Muscle of arm (tissue), 12 donors: ENCODE measurements around the gene NFE2L2. TPM values are rescaled to one million over a fixed set of nuclear protein-coding genes. Genes with fewer than 3 reads are reported as not detected.
"Not testable (repeated sequence)": the region's sequence is repeated elsewhere in the genome, so short reads cannot be mapped to it uniquely, and the experiment has no call there.

Source experiments
- DNase-seq: peaks from one replicate; pipeline ENCODE4 v3.0.0-alpha.2; 2013
- polyA plus RNA-seq, 12 donors: library from polyadenylated mRNA; unstranded; fragments of 120-200 nt; gene quantifications; one replicate each; pipeline ENCODE4 v1.2.1, GENCODE V29; 2013; ENCODE audit not compliant: insufficient read length in 12 of 12

Gene NFE2L2
- polyA plus RNA-seq, 12 donors: 50.9 to 97.5 (median 68.7) TPM; not detected in 1

DNA sequence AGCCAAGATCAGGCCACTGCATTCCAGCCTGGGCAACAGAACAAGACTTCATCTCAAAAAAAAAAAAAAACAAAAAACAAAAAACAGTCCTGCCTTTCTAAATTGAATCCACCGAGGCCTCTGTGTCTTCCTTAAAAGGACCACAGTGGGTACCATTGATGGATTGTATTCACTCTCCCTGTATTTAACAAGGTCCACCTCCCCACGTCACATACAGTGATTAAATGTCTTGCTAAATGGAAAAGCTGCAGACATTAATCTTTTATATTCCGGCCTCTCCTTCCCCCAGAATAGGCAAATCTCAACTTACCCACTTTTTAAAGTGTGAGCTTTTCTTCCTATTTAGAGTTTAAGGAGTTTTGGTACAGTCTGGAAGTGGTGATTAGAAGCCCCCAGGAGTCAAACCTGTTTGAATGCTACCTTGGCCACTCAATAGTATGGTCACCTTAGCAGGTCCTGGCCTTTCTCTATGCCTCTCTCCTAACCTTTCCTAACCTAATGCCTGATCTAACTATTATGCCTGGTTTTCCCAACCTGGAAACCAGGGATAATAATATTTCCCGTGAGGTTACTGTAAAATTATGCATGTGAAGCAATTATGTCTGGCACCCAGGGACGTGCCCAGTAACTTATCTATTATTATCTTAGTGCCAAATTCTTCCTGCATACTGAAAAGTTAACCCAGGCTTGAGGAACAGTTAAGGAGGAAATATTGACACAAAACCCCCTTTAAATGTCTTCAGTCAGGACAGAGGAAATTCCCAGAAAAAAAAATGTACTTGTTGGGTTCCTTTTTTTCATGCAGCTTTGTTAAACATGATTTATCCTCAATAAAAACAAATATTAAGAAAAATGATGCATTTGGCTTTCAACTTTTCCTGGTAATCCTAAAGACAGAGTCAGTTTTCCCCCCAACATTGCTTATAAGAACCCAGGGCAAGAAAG is 3.1 kb downstream of the NFE2L2 start:
- no peak for DNase-seq

DNA sequence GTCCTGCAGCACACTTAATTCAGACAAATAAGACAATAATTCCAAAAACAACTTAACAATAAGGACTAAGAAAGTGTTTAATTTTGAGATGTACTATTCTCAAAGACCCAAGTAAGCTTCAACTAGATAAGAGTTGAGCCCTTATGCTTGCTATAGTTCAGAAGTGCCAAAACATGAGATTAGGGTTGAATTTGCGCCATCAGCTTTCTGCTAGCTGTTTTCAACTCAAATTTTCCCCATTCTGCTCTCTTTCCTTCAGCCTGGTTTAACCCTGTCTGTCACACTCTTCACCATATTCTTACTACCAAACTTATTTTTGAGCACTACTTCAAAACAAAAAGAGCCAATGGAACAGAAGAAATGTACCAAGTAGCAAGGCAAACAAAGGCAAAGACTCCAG is 4.1 kb downstream of the NFE2L2 start:
- DNase-seq: no peak

DNA sequence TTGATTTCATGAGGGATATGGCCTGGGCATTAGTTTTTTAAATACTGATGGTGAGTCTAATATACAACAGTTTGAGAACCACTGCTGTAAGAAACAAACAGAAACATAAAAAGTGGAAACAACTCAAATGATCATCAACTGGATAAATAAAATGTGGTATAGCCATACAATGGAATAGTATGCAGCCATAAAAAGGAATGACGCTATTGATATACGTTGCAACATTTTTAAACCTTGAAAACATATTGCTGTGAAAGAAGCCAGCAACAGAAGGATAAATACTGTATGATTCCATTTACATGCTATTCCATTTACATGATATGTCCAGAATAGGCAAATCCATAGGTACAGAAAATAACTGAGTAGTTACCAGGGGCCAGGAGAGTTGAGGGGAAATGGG is 6.5 kb downstream of the NFE2L2 start:
- DNase-seq: no peak

DNA sequence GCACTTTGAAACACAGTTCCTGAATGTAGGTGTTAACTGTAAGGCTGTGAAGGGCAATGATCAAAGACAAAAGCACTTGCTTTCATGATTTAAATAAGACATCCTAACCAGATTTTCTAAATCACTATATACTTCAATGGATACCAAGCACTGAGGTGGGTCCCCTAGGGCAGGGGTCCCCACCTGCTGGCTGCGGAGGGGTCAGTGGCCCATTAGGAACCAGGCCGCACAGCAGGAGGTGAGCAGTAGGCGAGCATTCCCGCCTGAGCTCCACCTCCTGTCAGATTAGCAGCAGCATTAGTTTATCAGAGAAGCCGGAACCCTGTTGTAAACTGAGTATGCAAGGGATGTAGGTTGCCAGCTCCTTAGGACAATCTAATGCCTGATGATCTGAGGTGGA is 7.1 kb downstream of the NFE2L2 start:
- no peak for DNase-seq

DNA sequence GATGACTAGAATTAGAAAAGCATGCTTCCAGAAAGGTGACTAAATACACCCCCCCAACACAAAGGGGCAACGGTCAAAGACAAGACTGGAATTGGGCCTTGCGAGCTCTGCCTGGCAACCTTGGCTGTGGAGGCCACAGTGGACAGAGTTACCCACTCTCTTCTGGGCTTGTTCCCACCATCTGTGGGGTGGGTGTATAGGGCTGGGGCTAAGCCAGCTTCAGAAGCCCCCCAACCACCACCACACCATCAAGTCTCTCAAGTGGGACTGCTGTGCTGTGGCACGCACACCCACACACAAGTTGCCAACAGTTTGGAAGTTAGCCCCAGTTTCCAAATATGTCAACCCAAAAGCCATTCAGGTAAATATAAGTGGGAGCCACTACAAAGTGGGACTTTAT is 7.8 kb downstream of the NFE2L2 start:
- DNase-seq: no peak

DNA sequence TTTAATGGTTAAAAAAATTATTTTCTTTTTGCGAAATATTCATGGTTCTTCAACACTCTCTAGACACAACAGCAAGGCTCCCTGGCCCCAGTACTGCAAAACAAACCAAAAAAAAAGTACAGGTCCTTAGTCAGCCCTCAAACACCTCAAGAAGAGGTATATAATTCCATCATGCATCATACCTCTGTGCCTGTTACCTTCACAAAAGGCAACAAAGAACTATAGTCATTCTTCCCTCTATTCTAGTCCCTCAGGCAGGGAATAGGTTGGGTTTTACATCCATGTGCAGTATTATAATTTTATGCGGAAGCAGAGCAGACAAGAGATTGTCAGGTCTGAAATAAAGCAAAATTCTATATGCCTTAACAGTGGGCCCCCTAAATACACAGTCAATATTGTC is 8.5 kb downstream of the NFE2L2 start:
- DNase-seq: no peak

DNA sequence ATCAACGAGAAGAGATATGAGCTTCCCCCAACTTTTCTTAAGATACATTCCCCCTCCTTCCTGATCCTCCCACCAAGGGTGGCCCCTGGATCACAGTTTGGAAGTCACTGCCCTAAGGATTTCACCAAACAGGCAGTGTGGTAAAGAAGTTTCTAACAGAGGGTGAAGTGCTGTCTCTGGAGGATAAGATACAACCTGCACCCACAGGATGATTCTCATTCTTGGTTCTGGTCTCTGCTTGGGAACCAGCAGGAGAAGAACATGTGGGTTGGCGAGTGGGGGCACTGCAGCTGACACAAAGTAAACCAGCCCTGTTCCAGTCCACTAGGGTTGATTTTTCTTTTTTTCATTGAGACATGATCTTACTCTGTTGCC is 9.3 kb downstream of the NFE2L2 start:
- no peak for DNase-seq

DNA sequence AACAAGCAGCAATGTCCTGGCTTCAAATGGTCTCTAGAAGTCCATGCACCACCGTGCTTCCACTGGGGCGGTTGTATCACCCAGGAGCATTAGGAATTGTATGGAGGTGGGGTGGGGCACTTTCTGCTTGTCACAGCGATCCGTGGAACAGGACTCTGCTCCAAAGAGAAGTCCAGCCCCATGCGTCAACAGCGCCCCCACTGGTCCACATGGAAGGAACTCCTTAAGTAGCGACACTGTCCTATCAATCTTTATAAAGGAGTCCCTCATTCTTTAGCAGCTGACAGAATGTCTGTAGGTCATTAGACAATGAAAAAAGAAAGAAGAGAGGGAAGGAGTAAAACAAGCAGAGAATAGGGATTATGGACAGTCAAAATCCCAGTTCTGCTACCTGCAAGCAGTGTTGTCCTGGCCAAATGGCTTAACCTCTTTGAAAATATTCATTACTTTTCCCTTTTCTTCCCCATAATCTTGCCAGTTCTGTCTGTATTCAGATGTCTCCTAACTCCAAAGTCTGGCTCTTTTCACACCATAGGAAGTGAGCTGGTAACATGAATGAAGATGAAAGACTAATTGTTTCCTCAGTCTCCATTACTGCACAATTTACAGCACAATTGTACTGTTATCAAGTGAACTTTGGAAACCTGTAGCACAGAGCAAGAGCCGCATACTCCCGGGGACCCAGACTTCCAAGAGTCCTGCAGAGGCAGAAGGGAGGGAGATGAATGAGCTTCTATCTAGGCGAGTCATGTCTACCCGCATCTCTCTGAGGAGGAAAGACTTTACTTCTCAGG is 9.9 kb downstream of the NFE2L2 start:
- DNase-seq: no peak

DNA sequence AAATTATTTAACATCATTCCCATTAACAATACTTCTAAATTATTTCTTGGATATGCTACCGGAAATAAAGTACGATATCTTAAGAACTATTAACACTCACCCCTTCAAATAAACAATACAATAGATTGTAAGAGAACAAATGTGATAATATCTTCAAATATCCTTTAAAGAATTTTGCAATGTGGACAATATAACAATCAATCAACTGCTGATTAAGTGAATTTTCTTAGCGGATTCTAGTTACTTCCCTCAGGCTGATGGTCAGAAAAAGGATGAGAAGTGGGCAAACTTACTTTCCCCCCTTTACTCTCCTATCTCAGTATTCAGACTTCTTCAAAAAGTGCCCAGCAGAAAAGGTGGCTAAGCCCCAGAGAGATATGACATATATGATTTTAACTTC is 10.8 kb downstream of the NFE2L2 start:
- no peak for DNase-seq

DNA sequence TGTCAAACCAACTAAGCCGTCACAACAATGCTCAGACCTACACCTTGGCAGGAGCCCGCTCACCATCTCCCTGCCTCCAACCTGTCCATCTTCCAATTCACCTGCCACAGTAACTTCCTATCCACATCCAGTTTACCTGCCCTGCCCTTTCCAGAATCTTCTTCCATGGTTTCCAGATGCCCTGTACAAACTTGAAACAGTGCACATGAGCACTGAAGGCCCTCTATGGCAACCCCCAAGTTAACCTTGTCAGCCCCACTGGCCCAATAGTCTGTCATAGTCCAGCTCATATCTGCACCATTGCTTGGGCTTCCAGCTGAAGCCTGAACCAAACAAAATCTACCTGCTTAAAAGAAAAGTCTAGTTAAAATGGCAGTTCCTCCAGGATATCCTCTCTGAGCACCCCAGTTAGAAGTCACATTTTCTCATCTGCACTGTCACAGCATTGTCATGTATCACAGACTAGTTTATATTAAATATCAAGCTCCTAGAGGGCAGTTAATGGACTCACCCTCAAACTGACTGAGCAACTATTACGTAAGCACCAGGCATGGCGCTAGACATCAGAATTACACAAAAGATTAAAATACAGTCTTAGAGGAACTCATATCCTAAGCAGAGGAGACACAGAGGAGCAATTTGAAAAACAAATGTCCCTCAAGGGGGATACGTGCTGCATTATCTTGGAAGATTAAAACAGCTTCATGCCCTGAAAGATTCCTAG is 11.6 kb downstream of the NFE2L2 start:
- no peak for DNase-seq

DNA sequence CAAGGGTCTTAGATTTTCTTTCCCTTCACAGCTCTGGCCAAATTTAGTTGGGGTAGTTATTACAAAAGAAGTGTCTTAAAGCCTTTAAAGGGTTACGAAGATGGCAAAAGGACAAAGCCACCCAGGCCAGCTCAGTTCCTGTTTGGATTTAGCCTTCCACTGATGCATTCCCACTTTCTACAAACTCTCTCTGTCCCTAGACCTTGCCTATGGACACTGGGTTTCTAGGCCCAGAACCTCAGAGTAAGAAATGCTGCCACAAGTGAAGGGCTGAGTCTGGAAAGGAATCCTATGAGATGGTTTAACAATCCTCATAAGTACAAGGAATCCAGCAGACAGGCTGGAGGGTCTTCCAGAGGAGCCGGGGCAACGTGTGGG is 13.4 kb downstream of the NFE2L2 start:
- DNase-seq: no peak

DNA sequence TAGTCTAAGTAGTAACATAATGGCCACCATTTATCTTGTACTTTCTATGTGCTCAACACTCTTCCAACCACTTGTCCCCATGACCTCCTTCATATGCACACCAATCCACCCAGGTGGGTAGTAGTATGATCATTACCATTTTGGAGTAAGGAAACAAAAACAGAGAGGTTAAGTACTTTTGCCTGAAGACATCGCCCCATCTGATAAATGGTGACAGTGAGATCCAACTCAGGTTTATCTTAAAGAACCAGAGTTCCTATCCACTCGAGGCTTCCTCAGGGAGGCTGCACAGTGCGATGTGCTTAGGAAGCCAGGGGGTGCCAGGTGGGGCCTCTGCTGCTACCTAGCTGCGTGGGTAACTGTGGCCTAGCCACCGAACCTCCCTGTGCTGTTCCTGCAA is 14.1 kb downstream of the NFE2L2 start:
- no peak for DNase-seq

DNA sequence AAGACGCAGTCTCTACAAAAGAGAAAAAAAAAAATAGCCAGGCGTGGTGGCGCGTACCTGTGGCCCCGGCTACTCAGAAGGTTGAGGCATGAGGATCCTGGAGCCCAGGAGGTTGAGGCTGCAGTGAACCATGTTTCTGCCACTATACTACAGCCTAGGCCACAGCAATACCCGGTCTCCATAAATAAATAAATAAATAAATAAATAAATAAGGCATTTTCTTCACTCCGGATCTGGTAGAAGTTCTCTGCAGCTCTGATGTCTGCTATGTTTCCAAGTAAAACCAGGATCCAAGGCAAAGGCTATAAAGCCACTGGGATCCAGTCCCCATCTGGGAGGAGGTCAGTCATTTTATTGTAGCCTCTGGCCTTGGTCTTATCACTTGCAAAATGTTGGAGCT is 15.5 kb downstream of the NFE2L2 start:
- no peak for DNase-seq

DNA sequence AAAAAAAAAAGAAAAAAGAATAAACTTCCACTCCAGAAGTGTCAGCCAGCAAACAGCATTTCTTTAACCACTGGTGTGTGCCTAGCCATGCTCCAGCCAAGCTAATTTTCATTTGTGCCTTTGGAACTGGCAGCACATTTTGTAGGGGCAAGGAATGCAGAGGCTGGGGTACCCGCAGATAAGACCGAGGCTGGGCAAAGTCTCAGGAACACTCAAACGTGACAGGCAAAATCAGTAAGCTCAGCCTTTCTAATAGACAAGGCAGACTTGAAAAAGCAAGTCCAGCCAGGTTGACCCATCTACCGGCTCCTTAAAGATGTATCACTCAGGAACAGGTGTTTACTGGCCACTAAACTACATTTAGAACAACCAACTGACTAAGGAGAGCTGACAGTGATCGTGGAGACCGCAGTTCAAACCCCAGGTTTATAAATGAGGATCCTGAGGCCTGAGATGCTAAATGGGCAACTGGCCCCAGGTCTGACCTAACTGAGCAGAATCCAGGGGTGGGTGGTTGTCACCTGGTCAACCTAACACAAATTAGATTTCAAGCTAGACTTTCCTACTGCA is 16.7 kb downstream of the NFE2L2 start:
- no peak for DNase-seq

DNA sequence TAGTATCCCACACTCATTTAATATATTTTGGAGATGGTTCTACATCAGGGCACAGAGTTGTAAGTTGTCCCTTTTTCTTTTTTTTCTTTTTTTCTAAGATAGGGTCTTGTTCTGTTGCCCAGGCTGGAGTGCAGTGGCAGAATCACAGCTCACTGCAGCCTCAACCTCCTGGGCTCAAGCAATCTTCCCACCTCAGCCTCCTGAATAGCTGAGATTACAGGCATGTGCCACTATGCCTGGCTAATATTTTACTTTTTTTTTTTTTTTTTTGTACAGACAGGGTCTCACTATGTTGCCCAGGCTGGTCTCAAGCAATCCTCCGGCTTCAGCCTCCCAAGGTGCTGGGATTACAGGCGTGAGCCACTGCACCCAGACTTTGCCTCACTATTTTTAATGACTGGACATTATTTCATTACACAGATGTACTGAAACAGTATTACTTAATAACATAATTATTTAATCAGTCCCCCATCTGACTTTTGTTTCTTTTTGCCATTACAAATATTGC is 17.9 kb downstream of the NFE2L2 start:
- not testable (repeated sequence) for DNase-seq

DNA sequence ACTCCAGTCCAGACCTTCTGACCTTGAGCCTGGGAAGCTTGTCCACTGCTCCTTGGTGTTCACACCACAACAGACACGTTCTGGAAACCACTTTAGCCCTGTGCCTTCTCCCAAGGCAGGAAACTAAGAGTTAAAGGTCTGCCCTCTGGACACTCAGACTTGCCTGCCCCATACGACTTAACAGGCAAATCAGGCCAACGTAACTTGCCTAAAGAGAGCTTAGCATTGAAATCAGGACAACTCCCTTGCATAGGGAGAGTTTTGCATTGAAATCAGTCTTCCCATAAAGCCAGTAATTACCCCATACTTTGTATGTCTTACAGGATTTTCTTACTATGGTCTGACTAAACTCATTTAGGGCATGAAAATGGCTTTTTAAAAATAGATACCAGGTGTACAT is 18.5 kb downstream of the NFE2L2 start:
- no peak for DNase-seq

DNA sequence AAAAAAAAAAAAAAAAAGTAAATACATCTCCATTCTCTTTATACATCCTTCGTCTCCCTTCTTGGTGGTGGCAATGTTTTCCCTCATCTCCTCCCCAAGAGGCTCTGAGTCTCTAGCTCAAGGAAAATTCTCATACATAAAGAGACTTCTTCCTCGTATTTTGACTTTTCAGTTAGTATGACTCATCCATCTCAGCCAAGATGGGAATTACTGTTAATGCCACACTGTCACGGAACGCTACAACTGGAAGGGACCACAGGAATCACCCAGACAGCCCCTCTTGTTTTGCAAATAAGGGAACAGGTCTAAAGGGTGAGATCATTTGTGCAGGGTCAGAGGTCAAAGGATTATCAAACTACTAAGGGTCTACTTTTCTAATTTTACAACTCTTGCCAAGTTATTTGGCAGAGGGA is 19.5 kb downstream of the NFE2L2 start:
- no peak for DNase-seq

DNA sequence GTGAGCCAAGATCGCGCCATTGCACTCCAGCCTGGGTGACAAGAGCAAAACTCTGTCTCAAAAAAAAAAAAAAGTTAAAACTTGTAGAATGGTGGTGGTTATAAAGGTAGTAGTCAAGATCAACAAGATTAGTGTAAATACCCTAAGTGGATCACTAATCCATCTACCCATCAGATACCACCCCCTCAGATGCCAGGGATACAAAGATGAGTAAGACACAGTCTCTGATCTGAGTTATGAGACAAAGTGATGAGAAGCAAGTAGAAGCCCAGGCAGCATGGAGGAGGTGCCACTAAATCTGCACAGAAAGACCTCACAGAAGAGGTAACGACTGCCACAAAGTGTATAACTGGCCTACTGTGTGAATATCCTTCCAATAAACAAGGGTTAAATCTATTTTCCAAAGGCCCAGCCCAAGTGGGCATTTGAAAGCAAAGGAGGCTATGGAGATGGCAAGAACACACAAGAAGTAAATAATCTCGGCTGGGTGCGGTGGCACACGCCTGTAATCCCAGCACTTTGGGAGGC is 20.2 kb downstream of the NFE2L2 start:
- DNase-seq: no peak

DNA sequence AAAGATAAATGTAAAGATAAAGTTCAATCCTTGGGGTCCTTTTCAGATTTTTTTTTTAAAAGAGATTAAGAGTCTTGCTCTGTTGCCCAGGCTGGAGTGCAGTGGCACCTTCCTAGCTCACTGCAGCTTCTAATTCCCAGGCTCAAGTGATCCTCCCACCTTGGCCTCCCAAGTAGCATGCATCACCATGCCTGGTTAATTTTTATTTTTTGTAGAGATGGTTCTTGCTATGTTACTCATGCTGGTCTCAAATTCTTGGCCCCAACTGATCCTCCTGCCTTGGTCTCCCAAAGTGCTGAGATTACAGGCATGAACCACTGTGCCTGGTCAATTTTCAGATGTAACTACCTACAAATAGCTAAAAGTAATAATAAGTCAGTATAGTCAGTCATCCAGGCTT is 21.1 kb downstream of the NFE2L2 start:
- no peak for DNase-seq

DNA sequence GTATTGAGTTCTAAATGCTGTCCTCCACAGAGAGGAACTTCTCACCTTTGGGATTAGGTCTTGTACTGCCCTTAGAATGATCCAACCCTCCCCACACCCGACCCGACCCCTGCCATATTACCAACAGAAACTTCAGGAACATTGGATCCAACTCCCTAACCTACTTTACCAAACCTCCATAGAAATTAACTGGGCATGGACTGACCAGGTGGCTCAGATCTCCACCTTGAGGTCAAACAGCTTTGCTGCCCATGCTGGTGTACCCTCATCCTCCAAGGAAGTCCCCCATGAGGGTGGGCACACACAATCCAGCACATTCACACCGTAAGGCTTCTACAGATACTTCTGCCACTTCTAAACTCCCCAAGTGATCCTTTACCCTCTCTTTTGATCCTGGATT is 21.5 kb downstream of the NFE2L2 start:
- DNase-seq: no peak

DNA sequence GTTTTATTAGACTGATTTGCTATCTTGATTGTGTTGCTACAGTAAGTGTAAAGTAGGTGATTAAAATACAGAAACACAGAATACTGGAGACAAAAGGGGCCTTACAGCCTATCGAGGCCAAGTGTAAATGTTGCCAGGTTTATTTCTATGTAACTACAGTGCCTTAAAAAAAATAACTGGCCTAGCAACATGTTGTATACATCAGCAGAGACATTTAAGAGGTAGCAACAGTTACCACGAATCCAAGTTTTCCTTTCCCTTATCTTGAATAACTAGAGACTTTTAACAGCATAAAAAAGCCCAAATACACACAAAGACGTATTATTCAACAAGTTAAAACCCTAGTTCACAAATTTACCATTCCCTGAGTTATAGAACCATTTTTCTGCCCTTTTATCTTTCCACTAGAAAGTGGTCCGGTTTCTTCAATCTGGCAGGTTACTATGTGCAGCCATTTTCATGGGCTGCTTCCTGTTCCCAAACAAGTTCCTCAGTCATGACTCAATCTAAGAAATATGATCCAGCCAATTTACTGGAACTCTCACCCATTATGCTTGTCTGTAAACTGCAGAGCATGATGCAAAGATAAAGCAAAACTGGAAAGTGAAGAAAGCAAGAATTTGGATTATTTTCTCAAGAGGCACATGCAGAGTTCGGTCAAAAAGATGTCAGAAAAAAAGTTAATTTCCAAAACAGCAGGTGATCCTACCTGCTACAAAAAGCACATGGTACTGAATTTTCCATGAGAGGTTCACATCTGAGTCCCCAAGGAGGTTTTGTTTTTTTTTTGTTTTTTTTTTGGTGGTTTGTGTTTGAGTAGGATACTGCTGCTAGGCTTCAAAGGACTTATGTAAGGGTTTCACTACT is 22.2 kb downstream of the NFE2L2 start:
- peak; percentile 78 for DNase-seq
